Naive thymus-derived CD8-positive, alpha-beta T cell (primary cell): ENCODE measurements around the gene CCND1. TPM values are rescaled to one million over a fixed set of nuclear protein-coding genes. Genes with fewer than 3 reads are reported as not detected.
A peak's percentile ranks its signal among the peaks of the same experiment; 100 is the strongest.

ENCODE experiments used
- ATAC-seq, 2 donors: fragments of 150-1000 bp; cut with Tn5 transposase in 1 of 2; sonication (Bioruptor Pico), chemical (Tn5 transposase) in 1 of 2; 1 replicate in 1 of 2; 2 replicates in 1 of 2; pipeline ENCODE4 v1.10.0; 2021; ENCODE audit warnings: mild to moderate bottlenecking in 2 of 2, moderate library complexity in 2 of 2
- POLR2A ChIA-PET: fragments of 350-600 bp; sonication (Branson Sonifier 250); formaldehyde crosslinking; loops from one replicate; lab custom pipeline; 2021; ENCODE audit warnings: antibody characterized with exemption; lab: Charles Lee
- DNase-seq, 10 donors: peaks; one replicate each; pipeline versions ENCODE4 v3.0.0 to v3.0.0-alpha.2; 2020 to 2022
- H3K27ac Mint-ChIP-seq, 10 donors: one replicate each; pipeline ENCODE4 v1.8.0; 2020 to 2022; ENCODE audit warnings: mild to moderate bottlenecking in 10 of 10, mixed read lengths in 10 of 10, moderate library complexity in 4 of 10, inconsistent platforms in 1 of 10
- H3K27me3 Mint-ChIP-seq, 5 donors: one replicate each; pipeline ENCODE4 v1.8.0; 2021 to 2022; ENCODE audit warnings: mixed read lengths in 5 of 5
- H3K36me3 Mint-ChIP-seq, 3 donors: one replicate each; pipeline ENCODE4 v1.8.0; 2020 to 2022; ENCODE audit warnings: mixed read lengths in 3 of 3, mild to moderate bottlenecking in 2 of 3, inconsistent platforms in 1 of 3
- H3K4me1 Mint-ChIP-seq, 4 donors: one replicate each; pipeline ENCODE4 v1.8.0; 2021 to 2022; ENCODE audit warnings: mixed read lengths in 4 of 4
- H3K4me3 Mint-ChIP-seq, 10 donors: one replicate each; pipeline ENCODE4 v1.8.0; 2020 to 2022; ENCODE audit warnings: mild to moderate bottlenecking in 10 of 10, mixed read lengths in 10 of 10, moderate library complexity in 6 of 10, inconsistent platforms in 1 of 10
- H3K9me3 Mint-ChIP-seq, 9 donors: one replicate each; pipeline ENCODE4 v1.8.0; 2020 to 2022; ENCODE audit warnings: mixed read lengths in 9 of 9, mild to moderate bottlenecking in 3 of 9, inconsistent platforms in 1 of 9, moderate library complexity in 1 of 9
- polyA plus RNA-seq, 3 donors: library from polyadenylated mRNA; unstranded; fragments of 300-500 nt; fragmentation: Illumina TruSeq; gene quantifications; one replicate each; pipeline ENCODE4 v1.2.3, GENCODE V29; 2021
- total RNA-seq, 8 experiments: library from RNA in 2 of 8; stranded (reverse) in 2 of 8; gene quantifications; one replicate each; pipeline ENCODE4 v1.2.3 and lab custom pipeline; 2021 to 2026

The CCND1 gene
- total and polyA plus RNA-seq, 5 experiments from 2014 or later, result 0.03 to 0.74 (median 0.08) TPM

DNA sequence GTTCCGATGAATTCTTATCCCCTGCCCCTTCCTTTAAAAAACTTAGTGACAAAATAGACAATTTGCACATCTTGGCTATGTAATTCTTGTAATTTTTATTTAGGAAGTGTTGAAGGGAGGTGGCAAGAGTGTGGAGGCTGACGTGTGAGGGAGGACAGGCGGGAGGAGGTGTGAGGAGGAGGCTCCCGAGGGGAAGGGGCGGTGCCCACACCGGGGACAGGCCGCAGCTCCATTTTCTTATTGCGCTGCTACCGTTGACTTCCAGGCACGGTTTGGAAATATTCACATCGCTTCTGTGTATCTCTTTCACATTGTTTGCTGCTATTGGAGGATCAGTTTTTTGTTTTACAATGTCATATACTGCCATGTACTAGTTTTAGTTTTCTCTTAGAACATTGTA, 12.0 kb downstream of the CCND1 start:
- ATAC-seq (no peak), DNase-seq (no peak)
- H3K4me3 Mint-ChIP-seq, result no peak overlapping the region
- no peaks in the 10 kb centered on the region for H3K9me3 Mint-ChIP-seq
- POLR2A ChIA-PET, result no interaction called here
- no peak overlapping the region for H3K27ac Mint-ChIP-seq
- peaks cover 0 to 3% (median 0%) of the 10 kb centered on the region in 3 donors for H3K36me3 Mint-ChIP-seq
- H3K4me1 Mint-ChIP-seq, result peaks cover 0 to 2% (median 0%) of the 10 kb centered on the region in 4 donors
- H3K27me3 Mint-ChIP-seq, result no peaks in the 10 kb centered on the region

DNA sequence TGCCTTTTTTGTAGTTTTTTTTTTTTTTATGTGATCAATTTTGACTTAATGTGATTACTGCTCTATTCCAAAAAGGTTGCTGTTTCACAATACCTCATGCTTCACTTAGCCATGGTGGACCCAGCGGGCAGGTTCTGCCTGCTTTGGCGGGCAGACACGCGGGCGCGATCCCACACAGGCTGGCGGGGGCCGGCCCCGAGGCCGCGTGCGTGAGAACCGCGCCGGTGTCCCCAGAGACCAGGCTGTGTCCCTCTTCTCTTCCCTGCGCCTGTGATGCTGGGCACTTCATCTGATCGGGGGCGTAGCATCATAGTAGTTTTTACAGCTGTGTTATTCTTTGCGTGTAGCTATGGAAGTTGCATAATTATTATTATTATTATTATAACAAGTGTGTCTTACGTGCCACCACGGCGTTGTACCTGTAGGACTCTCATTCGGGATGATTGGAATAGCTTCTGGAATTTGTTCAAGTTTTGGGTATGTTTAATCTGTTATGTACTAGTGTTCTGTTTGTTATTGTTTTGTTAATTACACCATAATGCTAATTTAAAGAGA, 12.5 kb downstream of the CCND1 start:
- Mint-ChIP-seq H3K36me3 (peaks cover 0 to 3% (median 0%) of the 10 kb centered on the region in 3 donors), H3K4me3 (no peak overlapping the region), H3K4me1 (peaks cover 0 to 2% (median 0%) of the 10 kb centered on the region in 4 donors), H3K9me3 (no peaks in the 10 kb centered on the region), H3K27me3 (no peaks in the 10 kb centered on the region), H3K27ac (no peak overlapping the region)
- POLR2A ChIA-PET, result no interaction called here
- DNase-seq, result no peak
- ATAC-seq, result no peak

DNA sequence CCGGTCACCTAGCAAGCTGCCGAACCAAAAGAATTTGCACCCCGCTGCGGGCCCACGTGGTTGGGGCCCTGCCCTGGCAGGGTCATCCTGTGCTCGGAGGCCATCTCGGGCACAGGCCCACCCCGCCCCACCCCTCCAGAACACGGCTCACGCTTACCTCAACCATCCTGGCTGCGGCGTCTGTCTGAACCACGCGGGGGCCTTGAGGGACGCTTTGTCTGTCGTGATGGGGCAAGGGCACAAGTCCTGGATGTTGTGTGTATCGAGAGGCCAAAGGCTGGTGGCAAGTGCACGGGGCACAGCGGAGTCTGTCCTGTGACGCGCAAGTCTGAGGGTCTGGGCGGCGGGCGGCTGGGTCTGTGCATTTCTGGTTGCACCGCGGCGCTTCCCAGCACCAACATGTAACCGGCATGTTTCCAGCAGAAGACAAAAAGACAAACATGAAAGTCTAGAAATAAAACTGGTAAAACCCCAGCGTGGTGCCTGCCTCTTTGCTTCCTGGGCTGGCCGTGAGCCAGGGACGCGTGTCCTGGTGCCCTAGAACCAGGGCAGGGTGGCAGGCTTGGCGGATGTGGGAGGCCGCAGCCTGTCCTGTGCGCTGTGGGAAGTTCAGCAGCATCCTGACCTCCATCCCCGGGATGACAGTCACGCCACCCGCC, 13.2 kb downstream of the CCND1 start:
- ATAC-seq (no peak), DNase-seq (no peak)
- H3K36me3 Mint-ChIP-seq, result peaks cover 0 to 3% (median 0%) of the 10 kb centered on the region in 3 donors
- no peaks in the 10 kb centered on the region for H3K9me3 Mint-ChIP-seq
- POLR2A ChIA-PET, result no interaction called here
- peaks cover 0 to 2% (median 0%) of the 10 kb centered on the region in 4 donors for H3K4me1 Mint-ChIP-seq
- no peaks in the 10 kb centered on the region for H3K27me3 Mint-ChIP-seq
- H3K27ac Mint-ChIP-seq, result no peak overlapping the region
- H3K4me3 Mint-ChIP-seq, result no peak overlapping the region

DNA sequence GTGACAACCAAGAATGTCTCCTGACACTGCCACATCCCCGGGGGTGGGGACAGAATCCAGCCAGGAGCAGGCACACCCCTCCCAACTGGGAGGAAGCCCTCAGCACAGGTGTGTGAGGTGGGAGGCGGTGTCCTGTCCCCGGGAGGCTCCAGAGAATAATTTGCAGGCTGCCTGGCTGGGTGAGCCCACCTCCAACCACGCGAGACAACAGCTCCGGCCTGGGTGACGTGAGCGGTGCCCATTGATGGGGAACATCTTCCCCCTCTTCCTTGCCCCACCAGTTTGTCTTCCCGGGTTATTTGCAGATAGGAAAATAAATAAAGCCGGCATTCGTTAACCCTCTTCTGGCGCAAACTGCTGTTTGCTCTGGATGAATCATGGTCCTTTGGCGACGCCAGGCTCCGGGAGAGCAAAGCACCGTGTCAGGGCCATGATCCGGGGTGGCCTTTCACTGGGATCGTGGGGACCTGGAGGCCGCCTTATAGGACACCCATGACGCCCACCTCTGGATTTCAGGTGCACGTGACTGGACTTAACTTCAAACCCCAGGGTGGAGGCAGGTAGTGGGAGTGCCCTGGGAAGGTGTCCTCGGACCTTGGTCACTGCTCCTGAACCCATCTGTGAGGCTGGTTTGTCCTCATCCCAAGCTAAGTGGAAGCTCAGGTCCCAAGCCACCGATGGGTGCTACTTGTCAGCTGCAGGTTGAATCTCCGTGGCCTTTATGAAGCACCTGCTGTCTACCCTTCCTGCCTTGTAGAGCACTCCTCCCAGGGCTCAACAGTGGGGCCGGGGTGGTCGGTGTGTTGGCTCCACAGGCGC, 13.9 kb downstream of the CCND1 start:
- H3K9me3 Mint-ChIP-seq, result no peaks in the 10 kb centered on the region
- H3K36me3 Mint-ChIP-seq, result peaks cover 0 to 3% (median 0%) of the 10 kb centered on the region in 3 donors
- POLR2A ChIA-PET, result no interaction called here

DNA sequence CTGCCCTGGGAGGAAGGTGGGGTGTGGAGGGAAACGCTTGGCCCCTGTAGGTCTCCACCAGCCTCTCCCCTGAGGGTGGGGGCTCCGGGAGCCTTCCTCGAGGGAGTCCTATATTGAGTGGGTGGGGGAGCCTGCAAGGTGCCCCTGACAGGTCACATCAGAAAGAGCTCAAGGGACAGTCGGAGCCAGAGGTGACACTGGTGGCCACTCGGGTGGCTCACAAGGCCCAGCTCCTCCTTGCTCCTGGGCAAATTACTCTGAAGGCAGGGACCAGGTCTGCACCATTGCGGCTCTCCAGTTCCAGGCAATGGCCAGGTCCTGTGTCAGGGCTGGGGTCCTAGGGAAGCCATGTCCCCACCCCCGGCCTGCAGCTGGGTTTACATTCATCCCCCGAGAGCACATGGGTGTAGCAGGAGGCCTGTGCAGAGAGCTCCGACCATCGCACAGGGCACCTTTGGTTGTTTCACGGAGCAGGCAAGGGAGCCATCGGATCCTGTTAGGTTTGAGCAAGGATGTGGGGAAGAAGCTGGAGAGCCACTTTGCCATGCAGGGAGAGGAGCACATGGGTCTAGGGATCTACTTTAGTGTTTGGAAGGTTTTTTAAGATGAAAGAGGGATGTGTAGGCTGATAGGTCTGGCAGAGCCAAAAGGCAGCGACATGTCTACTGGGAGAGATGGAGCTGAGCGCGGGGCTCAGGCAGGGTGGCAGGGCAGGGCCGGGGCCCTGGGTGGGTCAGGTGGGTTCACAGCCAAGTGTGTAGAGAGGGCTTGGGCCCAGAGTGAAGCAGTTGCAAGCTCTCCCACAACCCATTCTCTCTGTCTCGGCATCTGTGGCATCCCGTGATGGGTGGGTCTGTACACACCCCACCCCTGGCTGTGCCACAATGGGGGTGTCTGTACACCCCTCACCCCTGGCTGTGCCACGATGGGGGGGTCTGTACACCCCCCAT, 14.8 kb downstream of the CCND1 start:
- H3K27ac Mint-ChIP-seq, result peak overlapping the region in 3 of 10 donors; percentile 48 to 80 (median 64)
- H3K9me3 Mint-ChIP-seq, result no peaks in the 10 kb centered on the region
- no peak for ATAC-seq
- peaks cover 0 to 6% (median 0%) of the 10 kb centered on the region in 3 donors for H3K36me3 Mint-ChIP-seq
- POLR2A ChIA-PET, result no interaction called here
- H3K4me1 Mint-ChIP-seq, result peaks cover 0 to 4% (median 0%) of the 10 kb centered on the region in 4 donors
- peak in 1 of 10 donors; percentile 30 for DNase-seq
- H3K4me3 Mint-ChIP-seq, result no peak overlapping the region
- no peaks in the 10 kb centered on the region for H3K27me3 Mint-ChIP-seq

More for the DNA sequence above, 13.9 kb downstream of the CCND1 start:
- H3K4me3 Mint-ChIP-seq, result no peak overlapping the region
- no peaks in the 10 kb centered on the region for H3K27me3 Mint-ChIP-seq
- H3K27ac Mint-ChIP-seq, result no peak overlapping the region
- no peak for ATAC-seq
- peaks cover 0 to 2% (median 0%) of the 10 kb centered on the region in 4 donors for H3K4me1 Mint-ChIP-seq
- DNase-seq, result no peak

DNA sequence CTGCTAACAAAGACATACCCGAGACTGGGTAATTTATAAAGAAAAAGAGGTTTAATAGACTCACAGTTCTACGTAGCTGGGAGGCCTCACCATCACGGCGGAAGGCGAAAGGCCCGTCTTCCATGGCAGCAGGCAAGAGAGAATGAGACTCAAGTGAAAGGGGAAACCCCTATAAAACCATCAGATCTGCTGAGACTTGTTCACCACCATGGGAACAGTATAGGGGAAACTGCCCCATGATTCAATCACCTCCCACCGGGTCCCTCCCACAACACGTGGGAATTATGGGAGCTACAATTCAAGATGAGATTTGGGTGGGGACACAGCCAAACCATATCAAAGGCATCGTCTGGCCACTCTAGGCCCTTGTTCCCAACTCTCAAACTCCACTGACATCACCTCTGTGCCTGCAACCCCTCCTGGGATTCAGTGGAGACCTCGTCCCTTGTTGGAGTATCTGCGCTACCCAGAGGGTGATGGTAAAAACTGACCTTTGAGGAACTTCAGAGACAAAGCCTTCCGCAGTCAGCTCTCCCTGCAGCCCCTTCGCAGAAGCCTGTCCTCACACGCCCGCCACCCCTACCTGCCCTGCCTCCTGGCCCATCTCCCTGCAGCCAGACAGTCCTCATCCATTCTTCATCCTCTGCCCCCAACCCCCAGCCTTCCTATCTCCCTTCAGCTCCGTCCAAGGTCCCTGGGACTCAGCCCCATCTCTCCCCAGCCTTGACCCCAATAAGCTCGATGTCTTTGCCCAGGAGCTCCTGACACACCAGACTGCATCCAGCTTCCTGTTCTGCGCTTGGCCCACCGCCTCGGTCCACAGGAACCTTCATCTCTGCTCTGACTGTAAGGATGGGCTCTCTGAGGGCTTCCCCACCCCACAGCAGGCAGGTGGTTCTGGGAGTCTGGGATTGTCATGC, 15.8 kb downstream of the CCND1 start:
- no peak for ATAC-seq
- H3K4me3 Mint-ChIP-seq, result no peak overlapping the region

DNA sequence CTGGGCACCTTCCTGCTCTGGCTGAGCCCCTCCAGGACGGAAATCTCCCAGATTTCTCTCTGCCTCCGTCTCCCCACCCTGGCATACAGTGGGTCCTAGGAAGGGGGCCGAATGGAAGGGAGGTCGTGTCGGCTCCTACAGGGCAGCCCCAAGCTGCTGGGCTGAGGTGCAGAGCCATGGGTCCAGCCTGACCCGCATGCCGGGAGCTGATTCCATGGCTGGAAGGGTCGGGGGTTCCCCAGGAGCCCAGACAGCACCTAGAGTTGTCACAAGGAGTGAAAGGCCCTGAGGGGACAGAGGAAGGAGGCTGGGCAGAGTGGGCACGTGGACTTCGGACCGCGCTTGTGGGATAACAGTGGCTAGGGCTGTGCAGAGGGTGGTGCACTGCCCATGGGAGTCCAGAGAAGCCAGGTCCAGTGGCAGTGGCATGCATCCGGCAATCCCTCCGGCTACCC, 16.5 kb downstream of the CCND1 start:
- Mint-ChIP-seq H3K36me3 (peaks cover 0 to 6% (median 0%) of the 10 kb centered on the region in 3 donors), H3K4me3 (no peak overlapping the region), H3K27me3 (no peaks in the 10 kb centered on the region), H3K27ac (peak overlapping the region in 1 of 10 donors; percentile 67), H3K9me3 (no peaks in the 10 kb centered on the region), H3K4me1 (peaks cover 0 to 4% (median 0%) of the 10 kb centered on the region in 4 donors)
- POLR2A ChIA-PET, result interaction anchor here (0.6 kb wide), 1 partner anchor 812 kb away, joined by 4 read pairs; no protein-coding TSS in a partner anchor
- ATAC-seq (no peak), DNase-seq (no peak)

More for the DNA sequence above, 15.8 kb downstream of the CCND1 start:
- Mint-ChIP-seq H3K27me3 (no peaks in the 10 kb centered on the region), H3K4me1 (peaks cover 0 to 4% (median 0%) of the 10 kb centered on the region in 4 donors), H3K27ac (peak overlapping the region in 1 of 10 donors; percentile 67), H3K36me3 (peaks cover 0 to 8% (median 0%) of the 10 kb centered on the region in 3 donors), H3K9me3 (no peaks in the 10 kb centered on the region)
- peak in 1 of 10 donors; percentile 50 for DNase-seq
- POLR2A ChIA-PET, result no interaction called here

DNA sequence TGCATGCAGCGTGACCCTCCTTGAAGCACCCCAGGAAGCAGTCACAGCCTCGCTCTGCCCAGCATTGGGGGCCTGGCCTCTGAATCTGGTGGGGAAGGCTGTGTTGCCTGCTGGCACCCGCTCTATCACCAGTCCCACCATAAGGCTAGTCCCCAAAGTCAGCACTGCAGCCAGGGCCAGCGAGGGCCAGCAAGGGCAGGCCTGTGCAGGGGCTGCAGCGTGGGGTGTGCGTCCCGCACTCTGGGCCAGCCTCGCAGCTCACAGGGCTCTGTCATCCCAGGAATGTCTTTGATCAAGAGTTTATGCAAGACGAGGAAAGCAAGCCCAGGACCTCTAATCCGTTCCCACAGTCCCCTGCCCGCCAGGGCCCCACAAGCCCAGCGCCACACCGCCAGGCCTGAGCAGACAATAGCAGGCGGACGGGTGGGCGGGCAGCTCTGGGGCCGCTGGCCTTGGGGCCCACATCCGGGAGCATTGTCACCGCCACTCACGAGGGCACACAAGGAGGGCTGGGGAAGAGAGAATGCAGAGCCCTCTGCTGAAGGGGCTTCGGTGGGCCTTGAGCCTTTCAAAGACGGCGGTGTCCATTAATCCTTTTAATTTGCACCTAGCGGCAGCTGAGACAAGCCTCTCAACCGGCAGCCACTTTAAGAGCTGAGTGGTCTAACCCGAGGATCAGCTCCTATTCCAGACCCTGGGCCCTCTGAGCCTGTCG, 17.1 kb downstream of the CCND1 start:
- ATAC-seq (no peak), DNase-seq (peak in 1 of 10 donors; percentile 51)
- no peaks in the 10 kb centered on the region for H3K27me3 Mint-ChIP-seq
- H3K27ac Mint-ChIP-seq, result peak overlapping the region in 1 of 10 donors; percentile 67
- H3K36me3 Mint-ChIP-seq, result peaks cover 0 to 12% (median 0%) of the 10 kb centered on the region in 3 donors
- H3K4me1 Mint-ChIP-seq, result peaks cover 0 to 4% (median 0%) of the 10 kb centered on the region in 4 donors
- no peaks in the 10 kb centered on the region for H3K9me3 Mint-ChIP-seq
- no peak overlapping the region for H3K4me3 Mint-ChIP-seq
- POLR2A ChIA-PET, result interaction anchor here (0.6 to 1.2 kb wide), 2 partner anchors 17 to 813 kb away, joined by 4 to 5 read pairs; partner anchors contain the start of gene LTO1

DNA sequence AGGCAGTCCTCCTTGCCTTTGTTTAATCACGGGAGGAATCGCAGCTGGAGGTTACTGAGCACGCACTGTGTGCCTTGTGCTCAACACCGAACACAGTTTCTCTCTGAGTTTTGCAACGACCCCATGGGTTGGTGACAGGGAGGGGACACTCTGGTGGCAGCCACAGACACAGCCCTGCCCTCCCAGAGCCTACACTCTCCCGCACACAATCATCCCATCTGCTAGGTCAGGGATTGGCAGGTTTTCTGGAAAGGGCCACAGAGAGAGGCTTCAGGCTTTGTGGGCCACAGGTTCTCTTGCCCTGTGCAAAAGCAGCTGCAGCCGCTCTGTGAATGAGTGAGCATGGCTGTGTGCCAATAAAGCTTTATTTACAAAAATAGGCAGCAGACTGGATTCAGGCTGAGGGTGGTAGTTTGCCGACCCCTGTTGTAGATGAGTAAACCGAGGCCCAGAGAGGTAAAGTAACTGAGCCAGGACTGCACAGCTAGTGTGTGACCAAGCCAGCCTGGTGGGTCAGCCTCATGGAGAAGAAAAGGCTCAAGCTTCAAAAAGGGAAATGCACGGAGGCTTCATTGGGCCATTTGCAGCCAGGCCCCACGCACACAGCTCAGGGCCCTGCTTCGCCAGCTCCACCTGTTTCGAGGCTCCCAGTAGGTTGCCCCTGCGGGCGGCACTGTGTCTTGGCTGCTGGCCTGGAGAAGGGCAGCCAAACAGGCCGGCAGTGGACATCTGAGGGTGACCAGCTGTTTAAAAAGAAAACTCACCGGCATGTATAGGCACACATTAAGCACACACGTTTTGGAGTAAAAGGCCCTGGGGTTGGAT, 17.9 kb downstream of the CCND1 start:
- H3K36me3 Mint-ChIP-seq, result peaks cover 0 to 19% (median 0%) of the 10 kb centered on the region in 3 donors
- H3K9me3 Mint-ChIP-seq, result no peaks in the 10 kb centered on the region
- H3K27ac Mint-ChIP-seq, result peak overlapping the region in 2 of 10 donors; percentile 11 to 19
- H3K4me1 Mint-ChIP-seq, result peaks cover 0 to 4% (median 0%) of the 10 kb centered on the region in 4 donors
- DNase-seq, result peak in 1 of 10 donors; percentile 15
- ATAC-seq, result no peak
- no peak overlapping the region for H3K4me3 Mint-ChIP-seq
- POLR2A ChIA-PET, result interaction anchor here (1.2 kb wide), 1 partner anchor 16 kb away, joined by 5 read pairs; the partner anchor contains the start of gene LTO1
- no peaks in the 10 kb centered on the region for H3K27me3 Mint-ChIP-seq

DNA sequence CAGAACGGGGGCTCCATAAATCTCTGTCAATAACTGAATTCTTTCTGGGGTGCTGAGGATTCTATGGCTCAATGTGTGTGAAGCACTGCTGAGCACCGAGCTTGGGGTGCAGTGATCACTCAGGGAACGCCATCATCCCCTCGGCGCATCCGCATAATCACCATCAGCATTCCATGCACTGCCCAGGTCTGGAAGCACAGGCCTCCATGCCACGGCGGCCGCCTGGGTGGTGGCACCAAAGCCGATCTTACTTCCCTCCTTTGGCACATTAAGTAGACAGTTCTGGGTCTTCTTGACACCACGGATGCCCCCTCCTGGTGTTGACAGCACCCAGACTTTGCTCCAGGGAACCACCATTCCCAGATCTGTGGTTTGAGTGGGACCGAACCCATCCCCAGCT, 18.6 kb downstream of the CCND1 start:
- POLR2A ChIA-PET, result interaction anchor here (1.2 kb wide), 1 partner anchor 15 kb away, joined by 5 read pairs; the partner anchor contains the start of gene LTO1
- Mint-ChIP-seq H3K9me3 (no peaks in the 10 kb centered on the region), H3K27me3 (no peaks in the 10 kb centered on the region), H3K4me1 (peaks cover 0 to 4% (median 0%) of the 10 kb centered on the region in 4 donors), H3K4me3 (no peak overlapping the region), H3K27ac (peak overlapping the region in 2 of 10 donors; percentile 48 to 57), H3K36me3 (peaks cover 0 to 27% (median 0%) of the 10 kb centered on the region in 3 donors)
- DNase-seq (no peak), ATAC-seq (no peak)
